Activated gamma-delta T cell (primary cell): ENCODE measurements around the gene EGFR.

ENCODE experiments used
- DNase-seq: peaks from one replicate; lab custom pipeline; 2025; lab: John Stamatoyannopoulos, UW

Gene EGFR

DNA sequence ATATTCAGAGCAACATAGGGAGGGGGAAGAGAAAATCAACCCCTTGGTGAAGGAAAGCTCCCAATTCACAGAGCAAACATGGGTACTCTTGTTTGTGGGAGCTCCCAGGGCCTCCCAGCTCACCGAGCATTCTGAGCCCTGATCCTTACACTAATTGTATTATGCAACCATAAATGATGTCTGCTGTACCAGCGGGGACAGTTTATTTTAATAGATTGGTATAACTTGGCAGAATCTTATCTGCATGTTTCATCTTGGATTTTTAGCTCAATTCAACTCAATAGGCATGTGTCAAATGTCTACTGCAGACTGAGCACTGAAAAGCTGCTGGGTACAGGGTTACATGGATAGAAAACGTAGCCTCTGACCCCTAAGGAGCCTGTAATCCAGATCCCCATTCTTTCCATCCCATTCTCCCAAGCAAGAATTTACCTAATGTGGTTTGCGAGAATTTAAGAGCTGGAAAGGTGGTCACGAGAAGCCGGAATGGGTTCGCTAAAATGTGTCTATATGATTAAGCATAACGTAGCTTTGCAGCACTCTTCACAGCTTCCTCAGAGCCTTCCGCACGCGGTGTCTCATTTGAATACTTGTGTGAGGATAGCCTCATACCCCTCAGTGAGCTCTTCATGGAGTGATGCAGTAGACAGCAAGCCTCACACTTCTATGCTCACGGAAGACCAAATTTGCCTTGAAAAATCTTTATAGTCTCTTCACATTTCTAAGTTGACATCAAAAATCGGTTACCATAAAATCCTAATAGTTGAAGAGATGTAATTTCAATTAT is 18.3 kb downstream of the EGFR start:
- DNase-seq: no peak

- no peak for DNase-seq
Observed at GRCh38 chr7:55043691-55044370, 25.0 kb downstream of the EGFR start.

DNA sequence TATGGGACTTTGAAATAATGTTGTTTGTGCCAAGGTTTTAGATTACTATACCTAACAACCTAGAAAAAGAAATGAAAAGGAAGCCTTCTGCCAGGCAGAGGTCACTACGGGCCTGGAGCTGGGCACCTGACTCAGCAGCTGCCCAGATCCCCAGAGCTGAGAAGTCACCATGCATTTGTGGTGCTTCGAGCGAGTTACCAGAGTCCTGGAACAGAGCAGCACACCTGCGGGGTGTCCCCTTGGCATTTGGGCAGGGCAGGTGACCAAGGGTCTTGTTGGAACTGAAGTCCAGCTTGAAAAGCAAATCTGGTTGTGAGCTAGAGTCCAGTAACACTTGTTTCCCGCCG is 25.5 kb downstream of the EGFR start:
- DNase-seq: no peak

DNA sequence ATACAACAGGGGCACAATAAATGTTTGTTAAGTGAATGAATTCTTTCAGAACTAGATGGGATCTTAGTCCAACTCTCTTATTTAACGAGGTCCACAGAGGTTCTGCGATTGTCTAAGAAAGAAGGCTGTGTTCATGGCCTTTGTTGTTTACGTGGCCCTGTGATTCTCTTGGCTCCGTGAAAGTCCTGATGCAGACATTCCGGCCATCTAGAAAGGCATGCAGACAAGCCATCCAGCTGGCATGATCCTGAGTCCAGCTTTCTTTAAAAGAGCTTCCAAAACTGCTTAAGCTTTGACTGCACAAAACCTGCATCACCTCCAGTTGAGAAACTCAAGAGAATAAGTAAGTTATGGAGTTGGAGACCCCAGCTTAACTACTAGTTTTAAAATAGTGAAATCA is 26.0 kb downstream of the EGFR start:
- no peak for DNase-seq

DNA sequence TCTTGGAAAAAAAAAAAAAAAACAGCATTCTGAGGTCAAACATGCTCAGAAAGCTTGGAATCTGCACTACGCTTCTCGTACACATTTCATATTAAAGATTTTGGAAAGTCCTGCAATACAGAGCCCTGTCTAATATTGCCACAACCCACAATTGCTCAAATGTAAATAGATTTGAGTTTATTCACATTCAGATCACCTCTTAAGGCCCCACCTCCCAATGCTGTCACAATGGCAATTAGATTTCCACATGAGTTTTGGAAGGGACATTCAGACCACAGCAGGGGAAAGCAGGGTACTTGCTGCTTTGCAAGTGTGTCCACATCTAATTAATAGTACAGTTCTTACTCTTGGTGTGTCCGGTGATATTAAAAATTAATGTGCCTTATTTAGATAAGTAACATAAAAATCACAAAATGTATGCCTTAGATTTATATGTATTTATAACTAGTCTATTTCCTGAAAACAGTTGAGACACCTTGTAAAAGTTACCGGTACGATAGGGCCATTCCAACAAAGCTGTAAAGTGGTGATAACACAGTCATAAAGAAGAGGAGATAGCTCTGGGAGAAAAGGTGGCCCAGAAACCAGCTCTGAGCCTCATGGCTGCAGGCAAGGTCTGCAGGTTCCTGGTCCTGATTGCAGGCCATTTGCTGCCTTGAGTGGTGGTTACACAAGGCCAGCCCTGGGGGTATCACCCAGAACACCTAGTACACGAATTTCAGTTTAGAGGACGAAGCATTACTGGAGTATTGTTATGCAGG is 27.9 kb downstream of the EGFR start:
- DNase-seq: no peak

GRCh38 chr7:55048221-55048859 is 29.5 kb downstream of the EGFR start:
- no peak for DNase-seq

DNA sequence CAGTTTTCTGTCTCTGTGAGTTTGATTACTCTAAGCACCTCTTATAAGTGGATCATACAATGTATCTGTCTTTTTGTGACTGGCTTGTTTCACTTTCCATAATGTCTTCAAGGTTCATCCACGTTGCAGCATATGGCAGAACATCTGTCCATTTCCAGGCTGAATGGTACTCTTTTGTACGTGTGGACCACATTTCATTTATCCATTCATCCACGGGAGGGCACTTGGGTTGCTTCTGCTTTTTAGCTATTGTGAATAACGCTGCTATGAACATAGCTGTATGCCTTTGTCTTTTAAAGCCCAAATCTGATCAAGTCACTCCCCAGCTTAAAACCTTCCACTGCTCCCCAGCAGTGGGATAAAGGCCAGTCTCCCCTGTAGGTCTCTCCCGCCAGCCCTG is 31.5 kb downstream of the EGFR start:
- DNase-seq: no peak

DNA sequence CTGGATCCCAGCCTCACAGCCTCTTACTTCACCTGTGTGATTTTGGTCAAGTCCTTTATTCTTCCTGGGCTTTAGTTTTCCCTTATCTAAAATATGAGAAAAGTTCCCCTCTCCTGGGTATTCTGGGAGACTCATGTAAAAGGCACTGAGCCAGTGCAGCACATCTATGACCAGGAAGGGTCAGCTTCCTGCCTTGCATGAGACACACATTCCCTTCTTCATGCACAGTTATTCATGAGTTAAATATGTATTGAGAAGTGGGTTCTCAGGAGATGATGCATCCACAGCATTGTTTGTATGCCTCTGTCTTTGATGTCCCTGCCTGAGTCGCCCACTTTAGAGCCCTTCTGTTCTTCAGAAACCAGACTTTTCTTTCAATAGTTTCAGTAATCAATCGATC is 33.3 kb downstream of the EGFR start:
- no peak for DNase-seq

DNA sequence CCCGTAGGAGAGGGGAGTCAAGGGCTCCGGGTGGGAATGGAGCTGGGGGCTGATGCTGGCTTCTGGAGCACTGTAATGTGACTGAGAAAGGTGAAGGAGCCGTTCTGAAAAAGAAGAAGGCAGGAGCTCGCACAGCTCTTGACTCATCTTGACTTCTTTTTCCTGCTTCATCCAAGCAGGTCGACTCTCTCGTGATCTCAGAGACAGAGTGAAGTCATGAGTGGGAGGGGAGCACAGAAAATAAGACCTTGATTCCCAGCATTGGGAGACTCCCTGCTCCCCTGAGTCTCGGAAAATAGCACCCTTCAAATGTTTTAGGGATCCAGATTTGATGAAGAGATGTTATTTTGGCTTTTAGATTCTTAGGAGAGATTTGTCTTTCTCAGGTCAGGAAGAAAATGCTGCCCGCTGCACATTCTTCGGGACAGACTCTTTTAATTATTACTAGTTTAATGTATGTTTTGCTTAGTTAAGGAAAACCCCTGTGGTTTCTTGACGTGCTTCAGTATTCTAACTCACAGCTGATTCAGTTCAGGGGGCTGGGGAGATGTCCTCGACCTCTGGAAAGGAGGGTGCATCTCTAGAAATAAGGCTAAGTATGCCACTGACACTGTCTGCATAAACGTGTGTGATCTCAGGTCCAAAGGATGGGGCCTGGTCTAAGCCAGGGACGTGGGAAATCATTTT is 34.1 kb downstream of the EGFR start:
- no peak for DNase-seq

GRCh38 chr7:55053651-55054571 is 35.1 kb downstream of the EGFR start:
- no peak for DNase-seq

DNA sequence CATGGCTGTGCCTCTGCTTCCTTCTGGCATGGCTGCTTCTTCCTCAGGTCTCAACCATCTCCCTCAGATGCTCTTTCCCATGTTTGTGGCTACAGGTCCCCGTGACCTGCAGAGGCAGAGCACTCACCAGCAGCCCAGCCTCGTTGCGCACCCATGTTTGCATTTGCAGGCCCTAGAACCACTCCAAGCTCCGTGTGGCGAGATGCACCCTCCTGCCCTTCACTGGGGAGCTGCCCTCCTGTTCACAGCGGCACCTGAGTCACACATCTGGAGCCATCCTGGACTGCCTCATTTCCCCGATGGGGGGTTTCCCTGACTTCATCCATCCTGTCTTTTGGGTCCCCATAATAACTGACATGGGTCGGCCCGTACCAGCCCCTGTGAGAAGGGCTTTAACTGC is 35.9 kb downstream of the EGFR start:
- no peak for DNase-seq

DNA sequence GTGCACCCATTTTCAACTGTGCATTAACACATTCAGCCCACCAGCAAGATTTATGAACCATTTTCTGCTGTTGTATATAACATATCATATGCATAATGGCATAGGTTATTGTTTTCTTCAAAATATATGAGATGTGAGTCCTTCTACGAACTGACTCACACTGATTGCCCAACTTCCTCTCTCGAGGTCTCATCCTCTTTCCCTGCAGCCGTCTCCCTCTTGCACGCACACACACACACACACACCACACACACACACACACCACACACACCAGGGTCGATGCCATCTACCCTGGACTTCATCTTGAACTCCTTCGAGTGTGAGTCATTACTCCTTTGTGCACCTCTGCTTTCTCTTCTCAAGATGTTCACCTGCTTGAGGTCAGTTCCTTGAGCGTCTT is 36.7 kb downstream of the EGFR start:
- no peak for DNase-seq

DNA sequence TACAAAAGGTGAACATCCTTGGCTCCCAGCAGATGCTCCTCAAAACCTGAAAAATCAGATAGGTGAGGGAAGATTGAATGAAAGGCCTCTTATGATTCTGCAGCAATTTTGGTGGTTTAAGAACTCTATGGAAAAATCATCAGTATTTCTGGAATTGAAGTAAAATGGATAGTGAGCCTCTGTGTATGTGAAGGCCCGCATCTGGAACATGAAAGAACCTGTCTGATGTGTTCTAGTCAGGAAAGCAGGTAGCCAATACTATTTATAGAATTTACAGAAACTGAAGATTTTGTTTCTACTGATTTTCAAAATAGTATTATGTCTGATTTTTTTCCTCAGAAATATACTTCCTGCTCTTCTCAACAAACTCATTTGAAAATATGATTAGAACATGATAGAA is 37.3 kb downstream of the EGFR start:
- no peak for DNase-seq

GRCh38 chr7:55056577-55057480 is 38.0 kb downstream of the EGFR start:
- no peak for DNase-seq

DNA sequence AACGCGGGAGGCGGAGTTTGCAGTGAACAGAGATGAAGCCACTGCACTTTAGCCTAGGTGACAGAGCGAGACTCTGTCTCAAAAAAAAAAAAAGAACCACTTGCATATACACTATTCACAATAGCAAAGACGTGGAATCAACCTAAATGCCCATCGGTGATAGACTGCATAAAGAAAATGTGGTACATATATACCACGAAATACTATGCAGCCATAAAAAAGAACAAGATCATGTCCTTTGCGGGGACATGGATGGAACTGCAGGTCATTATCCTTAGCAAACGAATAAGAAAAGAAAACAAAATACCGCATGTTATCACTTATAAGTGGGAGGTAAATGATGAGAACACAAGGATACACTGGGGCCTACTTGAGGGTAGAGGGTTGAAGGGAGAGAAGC is 39.5 kb downstream of the EGFR start:
- no peak for DNase-seq

DNA sequence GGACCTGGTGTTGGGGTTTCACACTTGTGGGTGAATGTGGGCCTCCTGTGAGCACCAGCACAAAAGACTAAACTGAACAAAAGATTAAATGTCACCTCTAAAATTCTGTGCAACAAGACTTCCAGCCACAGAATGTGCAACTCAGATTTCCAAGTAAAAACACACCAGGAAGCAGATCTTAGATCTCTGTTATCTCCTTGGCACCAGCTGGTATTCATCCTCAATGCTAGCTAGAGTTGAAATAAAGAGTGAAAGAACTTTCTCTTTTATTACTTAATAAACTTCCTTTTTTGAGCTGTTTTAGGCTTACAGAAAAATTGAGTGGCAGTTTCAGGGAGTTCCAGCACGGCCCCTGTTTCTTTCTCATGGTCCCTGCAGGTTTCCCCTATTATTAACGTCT is 40.2 kb downstream of the EGFR start:
- DNase-seq: no peak

DNA sequence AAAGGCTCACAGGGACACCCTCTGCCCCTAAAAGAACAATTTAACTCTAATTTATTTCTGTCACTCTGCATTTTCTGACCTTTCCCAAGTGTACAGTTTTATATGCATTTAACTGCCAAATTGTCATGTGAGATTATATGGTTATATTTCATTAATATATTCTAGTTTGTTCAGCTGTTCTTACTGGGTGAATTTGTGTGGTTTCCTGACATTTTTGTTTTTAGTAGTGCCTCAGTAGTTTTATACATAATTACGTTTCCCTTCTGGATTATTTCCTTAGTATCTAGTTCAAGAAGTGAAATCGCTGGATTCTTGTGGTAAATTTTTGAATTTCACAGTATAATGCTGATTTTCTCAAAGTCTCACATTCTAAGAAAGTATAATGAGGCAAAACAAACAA is 41.3 kb downstream of the EGFR start:
- no peak for DNase-seq

DNA sequence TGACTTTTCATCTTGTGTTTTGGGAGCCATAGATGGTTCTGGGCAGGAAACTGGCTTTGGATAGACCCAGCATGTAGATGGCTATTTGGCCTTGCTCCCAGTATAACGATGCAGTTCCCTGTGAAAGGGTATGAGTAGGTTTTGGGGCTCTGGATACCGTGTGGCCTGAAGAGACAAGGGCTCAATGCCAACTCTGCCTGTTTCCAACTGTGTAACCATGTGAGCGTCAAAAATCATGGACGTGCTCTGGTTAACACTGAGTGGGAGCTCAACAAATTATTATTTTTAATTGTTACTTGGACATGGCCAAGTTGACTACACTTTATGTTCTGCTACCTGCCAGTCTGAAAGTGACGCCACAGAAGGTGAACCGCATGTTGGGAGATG is 41.8 kb downstream of the EGFR start:
- DNase-seq: no peak

GRCh38 chr7:55061726-55062499 is 43.1 kb downstream of the EGFR start:
- no peak for DNase-seq
